GM18519 (cell line): ENCODE results near the gene FN1.
"Not testable (repeated sequence)": the region's sequence is repeated elsewhere in the genome, so short reads cannot be mapped to it uniquely, and the experiment has no call there.

Experiments used
- ATAC-seq: cut with Tn5 transposase; IDR thresholded peaks from one replicate; pipeline ENCODE4 v1.9.1; 2021; ENCODE audit warnings: mild to moderate bottlenecking, moderate library complexity; ENCODE audit not compliant: unreplicated experiment, low FRiP score

FN1 gene

GRCh38 chr2:215409331-215410127 is 26.3 kb downstream of the FN1 start:
- ATAC-seq, result no peak

- ATAC-seq, result not testable (repeated sequence)
These were observed 27.4 kb downstream of the FN1 start for GRCh38 chr2:215408441-215408840.

- no peak for ATAC-seq
These were observed 28.1 kb downstream of the FN1 start for GRCh38 chr2:215407590-215408264.

GRCh38 chr2:215407061-215407460 is 28.8 kb downstream of the FN1 start:
- no peak for ATAC-seq

- no peak for ATAC-seq
These were observed 29.9 kb downstream of the FN1 start for GRCh38 chr2:215405722-215406581.

- no peak for ATAC-seq
These were observed 31.4 kb downstream of the FN1 start for GRCh38 chr2:215404348-215405012.

GRCh38 chr2:215403441-215404347 is 32.2 kb downstream of the FN1 start:
- no peak for ATAC-seq

GRCh38 chr2:215401896-215402379 is 33.9 kb downstream of the FN1 start:
- ATAC-seq, result no peak

- ATAC-seq, result no peak
These were observed 36.7 kb downstream of the FN1 start for GRCh38 chr2:215399067-215399716.

GRCh38 chr2:215397632-215398341 is 38.1 kb downstream of the FN1 start:
- ATAC-seq, result no peak

- ATAC-seq, result no peak
These were observed 39.1 kb downstream of the FN1 start for GRCh38 chr2:215396595-215397313.

GRCh38 chr2:215395687-215396460 is 40.0 kb downstream of the FN1 start:
- no peak for ATAC-seq

GRCh38 chr2:215394102-215394805 is 41.6 kb downstream of the FN1 start:
- no peak for ATAC-seq

- ATAC-seq, result no peak
These were observed 43.1 kb downstream of the FN1 start for GRCh38 chr2:215392687-215393270.

GRCh38 chr2:215392164-215392563 is 43.7 kb downstream of the FN1 start:
- ATAC-seq, result no peak

- no peak for ATAC-seq
These were observed 44.3 kb downstream of the FN1 start for GRCh38 chr2:215391531-215391930.
